ENCODE data around the gene USP36.

DNA sequence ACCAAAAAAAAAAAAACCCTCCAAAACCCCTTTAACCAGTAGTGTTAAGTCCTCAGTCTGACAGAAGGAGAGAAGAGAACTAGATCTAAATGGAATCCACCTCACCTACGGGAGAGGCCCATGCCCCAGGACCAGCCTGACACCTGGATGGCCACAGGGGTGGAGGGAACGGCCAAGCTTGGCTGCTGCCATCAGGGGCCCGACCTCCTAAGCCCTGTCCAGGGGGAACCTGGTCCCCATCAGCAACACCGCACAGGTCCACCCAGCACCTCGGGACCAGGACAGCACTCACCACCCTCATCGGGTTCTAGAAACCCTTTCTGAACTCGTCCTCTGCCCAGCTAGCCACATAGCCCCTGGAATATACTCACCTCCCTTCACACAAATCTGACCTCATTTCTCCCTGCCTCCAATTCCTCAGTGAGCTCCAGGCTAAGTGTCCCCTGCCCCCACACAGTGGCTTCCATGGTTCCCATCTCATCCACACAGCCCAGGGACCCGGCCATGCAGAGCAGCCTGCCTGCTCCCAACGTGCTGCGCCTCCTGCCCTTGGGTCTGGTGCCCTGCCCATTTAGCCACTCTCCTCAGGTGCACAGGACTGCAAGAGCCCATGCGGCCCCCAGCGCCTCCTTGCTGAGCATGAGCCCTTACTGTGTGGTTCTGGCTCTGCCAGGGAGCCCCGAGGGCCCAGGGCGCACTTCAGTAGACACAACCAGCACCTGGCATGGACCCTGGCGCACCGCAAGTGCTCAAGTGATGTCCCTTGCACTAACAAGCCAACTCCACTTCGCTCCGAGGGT is 40.3 kb downstream of the USP36 start:
- TF ChIP-seq POLR2A (conservative IDR thresholded peaks at IDR 0.05): no peak
- TF ChIP-seq XRCC5 (IDR thresholded peaks at IDR 0.05; ENCODE audit: low read depth, low read length): no peak
- no peak for TF ChIP-seq SIRT6 (IDR thresholded peaks at IDR 0.05; ENCODE audit: low read depth, low read length)
- no peak for TF ChIP-seq BHLHE40 (IDR thresholded peaks at IDR 0.05; ENCODE audit: low read length)
- no peak for TF ChIP-seq CBX5 (IDR thresholded peaks at IDR 0.05; ENCODE audit: borderline replicate concordance, low read depth)
- TF ChIP-seq, protein P1, sequence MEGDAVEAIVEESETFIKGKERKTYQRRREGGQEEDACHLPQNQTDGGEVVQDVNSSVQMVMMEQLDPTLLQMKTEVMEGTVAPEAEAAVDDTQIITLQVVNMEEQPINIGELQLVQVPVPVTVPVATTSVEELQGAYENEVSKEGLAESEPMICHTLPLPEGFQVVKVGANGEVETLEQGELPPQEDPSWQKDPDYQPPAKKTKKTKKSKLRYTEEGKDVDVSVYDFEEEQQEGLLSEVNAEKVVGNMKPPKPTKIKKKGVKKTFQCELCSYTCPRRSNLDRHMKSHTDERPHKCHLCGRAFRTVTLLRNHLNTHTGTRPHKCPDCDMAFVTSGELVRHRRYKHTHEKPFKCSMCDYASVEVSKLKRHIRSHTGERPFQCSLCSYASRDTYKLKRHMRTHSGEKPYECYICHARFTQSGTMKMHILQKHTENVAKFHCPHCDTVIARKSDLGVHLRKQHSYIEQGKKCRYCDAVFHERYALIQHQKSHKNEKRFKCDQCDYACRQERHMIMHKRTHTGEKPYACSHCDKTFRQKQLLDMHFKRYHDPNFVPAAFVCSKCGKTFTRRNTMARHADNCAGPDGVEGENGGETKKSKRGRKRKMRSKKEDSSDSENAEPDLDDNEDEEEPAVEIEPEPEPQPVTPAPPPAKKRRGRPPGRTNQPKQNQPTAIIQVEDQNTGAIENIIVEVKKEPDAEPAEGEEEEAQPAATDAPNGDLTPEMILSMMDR (IDR thresholded peaks at IDR 0.05 in 2 of 3, conservative IDR thresholded peaks at IDR 0.05 in 1 of 3; ENCODE audit: insufficient read depth in 2 of 3, low read depth in 1 of 3, low read length in 3 of 3): no peak

Data from K562 (cell line).